Activated T-cell treated with anti-CD3 and anti-CD28 coated beads, Interleukin-2, amount 50 U/mL, for 4 hours (primary cell): Measurements from ENCODE around the gene HIBADH. TPM values are rescaled to one million over a fixed set of nuclear protein-coding genes. Genes with fewer than 3 reads are reported as not detected.
A peak's percentile ranks its signal among the peaks of the same experiment; 100 is the strongest.

Source experiments
- ATAC-seq, 2 donors: fragments of 200-7000 bp; cut with Tn5 transposase; one replicate each; pipeline ENCODE4 v1.10.0; 2021
- DNase-seq: peaks from one replicate; pipeline ENCODE4 v3.0.0-alpha.2; 2020
- H3K27me3 Mint-ChIP-seq: one replicate; pipeline ENCODE4 v1.8.0; 2021; ENCODE audit warnings: low read depth, mixed read lengths
- H3K36me3 Mint-ChIP-seq: one replicate; pipeline ENCODE4 v1.8.0; 2022; ENCODE audit warnings: mixed read lengths; ENCODE audit not compliant: insufficient read depth
- H3K4me1 Mint-ChIP-seq: one replicate; pipeline ENCODE4 v1.8.0; 2021; ENCODE audit warnings: low read depth, mixed read lengths
- H3K4me3 Mint-ChIP-seq: one replicate; pipeline ENCODE4 v1.8.0; 2021; ENCODE audit warnings: mild to moderate bottlenecking, moderate library complexity, mixed read lengths
- H3K9me3 Mint-ChIP-seq: one replicate; pipeline ENCODE4 v1.8.0; 2021; ENCODE audit warnings: mixed read lengths
- total RNA-seq, 3 donors: library from RNA; stranded (reverse); gene quantifications; one replicate each; pipeline ENCODE4 v1.2.1, GENCODE V29; 2021

Gene HIBADH
- total RNA-seq = 10 to 100 TPM in 2 of 3 donors, 1 to 10 TPM in 1; 9.8 to 10.9 (median 10.8) TPM

GRCh38 chr7:27662490-27663205, at the start of gene HIBADH:
HIBADH (minus strand) TSS chr7:27662883; CDS start chr7:27662788, 95 bp downstream.
- Mint-ChIP-seq H3K9me3 (no peaks in the 10 kb centered on the region), H3K4me1 (peaks cover 16% of the 10 kb centered on the region), H3K27me3 (no peaks in the 10 kb centered on the region), H3K36me3 (no peaks in the 10 kb centered on the region), H3K4me3 (peak within 1 kb of the TSS; percentile 84)
- peak; percentile 99 for ATAC-seq
- DNase-seq = peak; percentile 96

DNA sequence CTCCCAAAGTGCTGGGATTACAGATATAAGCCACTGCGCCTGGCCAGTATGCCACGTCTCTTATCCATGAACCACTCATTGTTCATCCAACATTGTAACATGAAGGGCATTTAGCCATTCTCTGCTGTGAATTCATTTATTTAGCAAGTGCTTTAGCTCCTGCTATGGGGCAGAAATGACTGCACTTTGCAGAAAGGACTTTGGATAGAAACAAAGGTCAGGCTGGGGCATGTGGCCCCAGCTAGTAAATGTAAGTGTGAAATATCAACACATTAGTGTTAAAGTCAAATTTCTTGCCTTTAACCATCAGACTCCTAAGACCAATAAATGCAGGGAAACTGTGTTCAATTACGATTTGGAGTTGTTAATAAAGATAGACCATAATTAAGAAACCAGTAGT, 49.5 kb upstream of the HIBADH start:
- Mint-ChIP-seq H3K36me3 (no peaks in the 10 kb centered on the region), H3K9me3 (peaks cover 3% of the 10 kb centered on the region), H3K4me1 (no peaks in the 10 kb centered on the region), H3K4me3 (no peak overlapping the region), H3K27me3 (peaks cover 11% of the 10 kb centered on the region)
- ATAC-seq (no peak), DNase-seq (no peak)

- Mint-ChIP-seq H3K9me3 (peaks cover 3% of the 10 kb centered on the region), H3K36me3 (no peaks in the 10 kb centered on the region), H3K4me1 (no peaks in the 10 kb centered on the region), H3K27me3 (peaks cover 4% of the 10 kb centered on the region), H3K4me3 (no peak overlapping the region)
- no peak for DNase-seq
- ATAC-seq = peak in 1 of 2 donors; percentile 14
These were observed 46.7 kb upstream of the HIBADH start for GRCh38 chr7:27709137-27710075.

DNA sequence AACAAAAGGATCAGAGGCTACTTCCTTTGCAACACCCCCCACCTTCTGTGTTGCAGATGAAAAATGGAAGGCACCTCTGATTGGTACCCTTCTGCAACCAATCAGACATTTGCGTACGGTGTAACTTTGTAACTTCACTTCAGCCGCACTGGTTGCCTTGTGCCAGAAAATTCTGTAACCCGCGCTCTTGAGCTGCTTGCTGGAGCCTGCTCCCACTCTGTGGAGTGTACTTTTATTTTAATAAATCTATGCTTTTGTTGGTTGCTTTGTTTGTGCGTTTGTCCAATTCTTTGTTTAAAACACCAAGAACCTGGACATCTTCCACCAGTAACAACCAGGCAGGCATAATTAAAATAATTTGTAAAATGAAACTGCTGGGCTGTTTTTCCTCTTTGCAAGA, 45.8 kb upstream of the HIBADH start:
- Mint-ChIP-seq H3K4me1 (no peaks in the 10 kb centered on the region), H3K9me3 (peaks cover 3% of the 10 kb centered on the region), H3K4me3 (no peak overlapping the region), H3K27me3 (peaks cover 4% of the 10 kb centered on the region), H3K36me3 (no peaks in the 10 kb centered on the region)
- no peak for ATAC-seq
- DNase-seq = no peak

DNA sequence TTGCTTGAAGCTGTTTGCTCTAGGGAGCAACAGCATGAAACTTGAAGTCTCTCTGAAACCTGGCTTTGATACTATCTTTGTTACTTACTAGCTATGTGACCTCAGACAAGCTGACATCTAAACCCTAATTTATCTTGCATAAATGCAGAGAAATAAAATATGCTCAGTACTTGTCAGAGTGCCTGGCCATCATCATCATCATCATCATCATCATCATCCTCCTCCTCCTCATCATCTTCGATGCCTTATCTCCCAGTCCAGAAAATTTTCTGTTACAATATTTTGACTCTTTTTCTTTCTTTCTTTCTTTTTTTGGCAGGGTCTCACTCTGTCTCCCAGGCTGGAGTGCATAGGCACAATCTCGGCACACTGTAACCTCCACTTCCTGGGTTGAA, 42.5 kb upstream of the HIBADH start:
- ATAC-seq (no peak), DNase-seq (no peak)
- H3K9me3 Mint-ChIP-seq = no peaks in the 10 kb centered on the region
- H3K36me3 Mint-ChIP-seq = no peaks in the 10 kb centered on the region
- no peak overlapping the region for H3K4me3 Mint-ChIP-seq
- no peaks in the 10 kb centered on the region for H3K4me1 Mint-ChIP-seq
- peaks cover 12% of the 10 kb centered on the region for H3K27me3 Mint-ChIP-seq

DNA sequence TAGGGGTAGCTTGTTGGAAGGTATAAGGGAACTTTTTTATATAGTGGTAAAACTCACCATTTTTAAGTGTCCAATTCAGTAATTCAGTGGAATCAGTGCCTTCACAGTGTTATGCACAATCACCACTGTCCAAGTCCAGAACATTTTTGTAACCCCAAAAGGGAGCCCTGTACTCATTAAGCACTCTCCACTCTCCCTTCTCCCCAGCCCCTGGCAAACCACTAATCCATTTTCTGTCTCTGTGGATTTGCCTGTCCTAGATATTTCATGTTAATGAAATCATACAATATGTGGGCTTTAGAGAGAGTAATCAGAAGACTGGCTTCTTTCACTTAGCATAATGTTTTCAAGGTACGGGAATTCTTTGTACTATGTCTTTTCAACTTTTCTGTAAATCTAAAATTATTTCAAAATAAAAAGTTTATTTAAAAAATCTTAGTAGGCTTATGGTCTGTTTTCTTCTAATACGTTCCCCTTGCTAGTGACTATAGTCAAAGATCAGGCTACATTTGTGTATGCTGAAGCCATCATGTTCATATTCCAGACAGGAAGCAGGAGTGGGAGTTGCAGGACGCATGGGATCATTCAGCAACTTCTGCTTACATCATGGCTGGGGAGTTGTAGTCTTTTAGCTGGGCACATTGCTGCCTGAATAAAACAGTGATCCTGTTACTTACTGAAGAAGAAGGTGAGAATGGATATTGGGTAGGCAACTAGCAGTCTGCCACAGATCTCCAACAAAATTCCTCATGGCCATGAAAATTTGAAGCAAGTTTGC, 41.9 kb upstream of the HIBADH start:
- Mint-ChIP-seq H3K27me3 (peaks cover 12% of the 10 kb centered on the region), H3K36me3 (no peaks in the 10 kb centered on the region), H3K4me3 (no peak overlapping the region), H3K4me1 (no peaks in the 10 kb centered on the region), H3K9me3 (no peaks in the 10 kb centered on the region)
- ATAC-seq = no peak
- DNase-seq = no peak

DNA sequence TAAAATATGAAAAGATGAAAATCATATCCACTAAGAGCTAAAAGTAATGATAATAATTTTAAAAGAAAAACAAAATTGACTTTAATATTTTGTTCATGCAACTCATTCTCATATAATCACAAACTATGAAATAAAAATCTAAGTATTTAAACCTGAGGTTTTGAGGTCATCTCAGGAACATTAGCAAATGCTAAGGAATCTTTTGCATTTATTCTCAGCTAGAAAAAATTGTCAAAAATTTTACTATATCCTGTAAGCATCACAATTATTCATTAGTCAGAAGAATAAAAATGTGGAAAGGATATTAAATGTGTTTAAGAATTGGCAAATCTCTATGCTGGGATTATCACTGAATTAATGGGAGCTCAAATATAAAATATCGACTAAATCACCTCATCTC, 40.5 kb upstream of the HIBADH start:
- Mint-ChIP-seq H3K4me1 (no peaks in the 10 kb centered on the region), H3K36me3 (no peaks in the 10 kb centered on the region)

DNA sequence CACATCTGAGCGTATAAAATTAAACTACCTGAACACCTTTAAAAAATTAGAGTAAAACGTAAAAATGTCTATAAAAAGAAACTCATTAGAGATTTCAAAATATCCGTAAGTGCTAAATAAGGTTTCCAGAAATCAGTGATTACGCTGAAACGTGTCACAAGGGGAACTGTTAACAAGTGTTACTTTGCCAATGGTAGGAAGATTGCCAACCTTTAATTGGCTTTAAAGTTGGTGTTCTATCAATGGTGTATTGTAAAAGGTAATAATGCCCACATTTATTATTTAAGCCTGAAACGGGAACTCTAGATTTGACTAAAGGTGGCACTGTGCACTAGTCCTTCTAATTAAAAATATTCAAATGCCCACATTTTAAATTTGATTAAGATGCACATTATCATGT, 37.8 kb upstream of the HIBADH start:
- DNase-seq (no peak), ATAC-seq (no peak)
- Mint-ChIP-seq H3K36me3 (no peaks in the 10 kb centered on the region), H3K4me1 (no peaks in the 10 kb centered on the region), H3K9me3 (no peaks in the 10 kb centered on the region), H3K4me3 (no peak overlapping the region), H3K27me3 (peaks cover 12% of the 10 kb centered on the region)

More for the DNA sequence above, 40.5 kb upstream of the HIBADH start:
- no peak overlapping the region for H3K4me3 Mint-ChIP-seq
- DNase-seq (no peak), ATAC-seq (no peak)
- peaks cover 12% of the 10 kb centered on the region for H3K27me3 Mint-ChIP-seq
- no peaks in the 10 kb centered on the region for H3K9me3 Mint-ChIP-seq

DNA sequence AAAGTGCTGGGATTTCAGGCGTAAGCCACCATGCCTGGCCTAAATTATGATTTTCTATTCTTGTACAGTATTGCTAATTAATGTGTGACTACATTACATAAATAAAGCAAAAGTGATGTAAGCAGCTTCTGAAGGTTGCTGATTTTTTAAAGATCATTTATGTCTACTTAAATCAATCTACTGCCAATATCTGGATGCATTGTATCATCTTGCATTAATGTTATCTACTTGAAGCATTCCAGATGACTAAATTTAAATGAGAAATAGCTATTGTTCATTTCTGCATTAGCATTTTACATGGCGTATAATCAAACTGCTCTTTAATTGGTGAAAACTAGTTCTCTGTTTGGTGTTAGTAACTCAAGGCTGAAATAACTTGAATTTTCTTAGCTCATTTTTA, 37.1 kb upstream of the HIBADH start:
- H3K9me3 Mint-ChIP-seq = no peaks in the 10 kb centered on the region
- no peaks in the 10 kb centered on the region for H3K36me3 Mint-ChIP-seq
- DNase-seq = no peak
- no peak overlapping the region for H3K4me3 Mint-ChIP-seq
- no peak for ATAC-seq
- no peaks in the 10 kb centered on the region for H3K4me1 Mint-ChIP-seq
- peaks cover 12% of the 10 kb centered on the region for H3K27me3 Mint-ChIP-seq

DNA sequence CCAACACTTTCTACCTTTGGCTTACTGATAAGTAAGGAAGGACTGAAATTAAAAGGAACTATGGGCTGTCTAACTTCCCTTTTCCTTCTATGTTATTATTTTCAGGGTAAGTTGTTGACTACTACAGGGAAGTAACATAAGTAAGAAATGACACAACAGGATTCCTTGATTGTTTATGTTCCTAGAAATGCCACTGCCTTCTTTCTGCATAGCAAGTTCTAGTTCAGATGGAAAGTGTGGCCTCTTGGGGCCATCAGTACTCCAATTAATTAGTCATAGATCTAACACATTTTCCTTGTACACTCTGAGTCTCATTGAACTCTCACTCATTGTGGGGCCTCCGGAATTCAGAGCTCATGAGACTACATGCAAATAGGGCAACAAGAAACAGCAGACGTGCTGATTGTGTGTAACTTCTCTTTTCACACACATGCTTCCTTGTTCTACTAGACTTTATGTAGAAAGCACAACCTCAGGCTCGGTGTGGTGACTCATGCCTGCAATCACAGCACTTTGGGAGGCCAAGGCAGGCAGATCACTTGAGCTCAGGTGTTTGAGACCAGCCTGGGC, 35.3 kb upstream of the HIBADH start:
- no peak for DNase-seq
- H3K27me3 Mint-ChIP-seq = peaks cover 12% of the 10 kb centered on the region

GRCh38 chr7:27695096-27695495, 32.4 kb upstream of the HIBADH start:
- Mint-ChIP-seq H3K36me3 (no peaks in the 10 kb centered on the region), H3K27me3 (no peaks in the 10 kb centered on the region), H3K9me3 (no peaks in the 10 kb centered on the region), H3K4me1 (no peaks in the 10 kb centered on the region), H3K4me3 (no peak overlapping the region)
- no peak for ATAC-seq
- DNase-seq = no peak

More for the DNA sequence above, 35.3 kb upstream of the HIBADH start:
- Mint-ChIP-seq H3K4me1 (no peaks in the 10 kb centered on the region), H3K9me3 (no peaks in the 10 kb centered on the region), H3K36me3 (no peaks in the 10 kb centered on the region), H3K4me3 (no peak overlapping the region)
- no peak for ATAC-seq

DNA sequence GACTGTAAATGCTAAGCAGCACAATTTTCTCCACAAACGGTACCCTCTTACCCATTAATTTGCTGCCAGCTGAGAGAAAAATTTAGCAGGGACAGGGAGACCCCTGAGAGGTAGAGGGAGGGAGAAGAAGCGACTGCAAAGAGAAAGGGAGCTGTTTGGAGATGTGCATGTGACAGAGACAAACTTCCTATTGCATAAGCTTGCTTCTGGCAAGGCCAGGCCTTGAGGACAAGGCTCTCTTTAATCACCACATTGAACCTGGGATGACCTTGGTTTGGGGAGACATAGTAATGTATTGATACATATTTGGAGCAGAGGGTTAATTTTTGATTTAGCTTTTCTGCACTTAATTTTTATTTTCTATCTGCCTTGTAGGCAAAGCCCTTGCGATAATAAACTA, 31.1 kb upstream of the HIBADH start:
- no peaks in the 10 kb centered on the region for H3K9me3 Mint-ChIP-seq
- DNase-seq = no peak
- no peaks in the 10 kb centered on the region for H3K4me1 Mint-ChIP-seq
- H3K4me3 Mint-ChIP-seq = no peak overlapping the region
- peaks cover 2% of the 10 kb centered on the region for H3K27me3 Mint-ChIP-seq
- H3K36me3 Mint-ChIP-seq = no peaks in the 10 kb centered on the region
- ATAC-seq = no peak

- H3K4me3 Mint-ChIP-seq = no peak overlapping the region
- ATAC-seq (no peak), DNase-seq (no peak)
- peaks cover 5% of the 10 kb centered on the region for H3K9me3 Mint-ChIP-seq
- H3K27me3 Mint-ChIP-seq = peaks cover 10% of the 10 kb centered on the region
- H3K4me1 Mint-ChIP-seq = no peaks in the 10 kb centered on the region
- H3K36me3 Mint-ChIP-seq = peaks cover 3% of the 10 kb centered on the region
These were observed 28.0 kb upstream of the HIBADH start for GRCh38 chr7:27690649-27691048.
